GM12865 (cell line): ENCODE results near the gene NEDD4L.
A peak's percentile ranks its signal among the peaks of the same experiment; 100 is the strongest.

ENCODE experiments used
- DNase-seq: peaks from one replicate; pipeline ENCODE4 v3.0.0; 2010; ENCODE audit warnings: low read depth
- H3K4me3 ChIP-seq: 2 replicates; pipeline ENCODE4 v1.5.1; 2011; ENCODE audit warnings: mild to moderate bottlenecking, low read depth, low read length, control low read depth
- CTCF ChIP-seq: IDR thresholded peaks from 2 replicates; pipeline ENCODE4 v1.5.1; 2011; ENCODE audit warnings: low read length, control low read depth, low read depth, inconsistent platforms; ENCODE audit not compliant: insufficient read depth; ENCODE audit errors: missing control alignments

Gene NEDD4L

GRCh38 chr18:58211510-58211909 lies 167.5 kb downstream of the NEDD4L start:
- H3K4me3 ChIP-seq, result no peak overlapping the region
- TF ChIP-seq CTCF, result no peak

GRCh38 chr18:58212274-58212673 lies 168.2 kb downstream of the NEDD4L start:
- H3K4me3 ChIP-seq, result no peak overlapping the region
- TF ChIP-seq CTCF, result no peak
- peak; percentile 31 for DNase-seq

More at GRCh38 chr18:58211510-58211909, 167.5 kb downstream of the NEDD4L start:
- DNase-seq, result no peak

- DNase-seq, result no peak
- no peak for TF ChIP-seq CTCF
- H3K4me3 ChIP-seq, result no peak overlapping the region
Observed at GRCh38 chr18:58213440-58213839, 169.4 kb downstream of the NEDD4L start.

- no peak overlapping the region for H3K4me3 ChIP-seq
- no peak for DNase-seq
- no peak for TF ChIP-seq CTCF
Observed at GRCh38 chr18:58215011-58215410, 171.0 kb downstream of the NEDD4L start.

- no peak for TF ChIP-seq CTCF
- H3K4me3 ChIP-seq, result no peak overlapping the region
- DNase-seq, result peak; percentile 32
Observed at GRCh38 chr18:58216071-58216481, 172.1 kb downstream of the NEDD4L start.

GRCh38 chr18:58217052-58217451 lies 173.0 kb downstream of the NEDD4L start:
- no peak overlapping the region for H3K4me3 ChIP-seq
- no peak for TF ChIP-seq CTCF
- DNase-seq, result no peak

GRCh38 chr18:58218117-58218516 lies 174.1 kb downstream of the NEDD4L start:
- no peak for DNase-seq
- H3K4me3 ChIP-seq, result no peak overlapping the region
- no peak for TF ChIP-seq CTCF
